22Rv1 (cell line): ENCODE measurements around the gene MED25.
A peak's percentile ranks its signal among the peaks of the same experiment; 100 is the strongest.

Source experiments
- H3K27ac ChIP-seq: fragments of 450-650 bp; 2 replicates; pipeline ENCODE4 v1.5.1; 2017
- CTCF ChIP-seq: fragments of 450-650 bp; IDR thresholded peaks from 2 replicates; pipeline ENCODE4 v1.5.1; 2017; ENCODE audit warnings: mild to moderate bottlenecking
- ZFX ChIP-seq: fragments of 450-650 bp; IDR thresholded peaks from 2 replicates; pipeline ENCODE4 v1.6.1; 2017; ENCODE audit warnings: antibody characterized with exemption, borderline replicate concordance

MED25 gene

GRCh38 chr19:49872245-49873128, 54.4 kb downstream of the MED25 start:
- peak overlapping the region; percentile 93 for H3K27ac ChIP-seq
- TF ChIP-seq ZFX, result no peak
- no peak for TF ChIP-seq CTCF

- H3K27ac ChIP-seq, result no peak overlapping the region
- TF ChIP-seq CTCF (no peak), ZFX (no peak)
Measured at GRCh38 chr19:49873129-49873521, 55.0 kb downstream of the MED25 start.

- H3K27ac ChIP-seq, result peak overlapping the region; percentile 97; the same call in 1 of the 2 replicates
- TF ChIP-seq ZFX, result no peak
- TF ChIP-seq CTCF, result no peak
Measured at GRCh38 chr19:49873834-49874233, 55.7 kb downstream of the MED25 start.

- TF ChIP-seq ZFX (no peak), CTCF (no peak)
- H3K27ac ChIP-seq, result peak overlapping the region; percentile 97
Measured at GRCh38 chr19:49874503-49875157, 56.5 kb downstream of the MED25 start.

- H3K27ac ChIP-seq, result peak overlapping the region; percentile 97
- TF ChIP-seq CTCF (no peak), ZFX (no peak)
Measured at GRCh38 chr19:49875177-49875576, 57.1 kb downstream of the MED25 start.

GRCh38 chr19:49875857-49876421, 57.9 kb downstream of the MED25 start:
- TF ChIP-seq ZFX, result no peak
- no peak for TF ChIP-seq CTCF
- H3K27ac ChIP-seq, result peak overlapping the region; percentile 97
